Calu3 (cell line): ENCODE results near the gene AREL1. TPM values are rescaled to one million over a fixed set of nuclear protein-coding genes. Genes with fewer than 3 reads are reported as not detected.

Experiments
- BruUV-seq: library from RNA; stranded (reverse); fragments of 400-500 nt; replicated peaks from 2 replicates; lab custom pipeline; 2021; lab: Mats Ljungman, UMichigan
- CTCF ChIA-PET: fragments of 300-600 bp; sonication (Branson Sonifier 250); formaldehyde crosslinking; loops from one replicate; lab custom pipeline; 2022; ENCODE audit warnings: antibody characterized with exemption; lab: Charles Lee
- DNase-seq: peaks from one replicate; pipeline ENCODE4 v3.0.0; 2022
- H3K27ac Mint-ChIP-seq: one replicate; pipeline ENCODE4 v1.8.0; 2022; ENCODE audit warnings: mixed read lengths; ENCODE audit not compliant: unreplicated experiment
- H3K27me3 Mint-ChIP-seq: one replicate; pipeline ENCODE4 v1.8.0; 2022; ENCODE audit warnings: mixed read lengths; ENCODE audit not compliant: unreplicated experiment
- H3K36me3 Mint-ChIP-seq: one replicate; pipeline ENCODE4 v1.8.0; 2022; ENCODE audit warnings: mild to moderate bottlenecking, moderate library complexity, mixed read lengths; ENCODE audit not compliant: insufficient read depth, unreplicated experiment
- H3K4me1 Mint-ChIP-seq: one replicate; pipeline ENCODE4 v1.8.0; 2022; ENCODE audit warnings: mild to moderate bottlenecking, low read depth, mixed read lengths; ENCODE audit not compliant: unreplicated experiment
- H3K4me3 Mint-ChIP-seq: one replicate; pipeline ENCODE4 v1.8.0; 2022; ENCODE audit warnings: mild to moderate bottlenecking, low read depth, moderate library complexity, mixed read lengths; ENCODE audit not compliant: unreplicated experiment
- H3K9me3 Mint-ChIP-seq: one replicate; pipeline ENCODE4 v1.8.0; 2022; ENCODE audit warnings: low read depth, mixed read lengths; ENCODE audit not compliant: unreplicated experiment
- CTCF ChIP-seq: fragments of 200-600 bp; IDR thresholded peaks from one replicate; pipeline ENCODE4 v1.8.0; 2022; ENCODE audit warnings: antibody characterized with exemption; ENCODE audit not compliant: unreplicated experiment
- intact Hi-C: fragments of 100-400 bp; cut with micrococcal nuclease; formaldehyde crosslinking; loops from one replicate; pipeline ENCODE4 v1.10.0; 2022; ENCODE audit not compliant: unreplicated experiment
- total RNA-seq: library from RNA; stranded (reverse); gene quantifications from 2 replicates; pipeline ENCODE4 v1.2.3, GENCODE V29; 2022

The AREL1 gene
- total RNA-seq, 1 experiment from 2014 or later, result 31.9 TPM

- Mint-ChIP-seq H3K4me3 (no peak overlapping the region), H3K27me3 (no peaks in the 10 kb centered on the region), H3K27ac (no peak overlapping the region), H3K36me3 (no peaks in the 10 kb centered on the region), H3K4me1 (no peaks in the 10 kb centered on the region), H3K9me3 (no peaks in the 10 kb centered on the region)
- intact Hi-C loops, result no loop called here
- no TSS peak for BruUV-seq
- CTCF ChIA-PET, result no interaction called here
- DNase-seq, result no peak
- TF ChIP-seq CTCF, result no peak
These were observed 63.7 kb downstream of the AREL1 start for GRCh38 chr14:74649167-74649566.

- H3K27me3 Mint-ChIP-seq, result no peaks in the 10 kb centered on the region
- CTCF ChIA-PET, result no interaction called here
- no peak overlapping the region for H3K4me3 Mint-ChIP-seq
- no peaks in the 10 kb centered on the region for H3K4me1 Mint-ChIP-seq
- DNase-seq, result no peak
- H3K36me3 Mint-ChIP-seq, result no peaks in the 10 kb centered on the region
- no peaks in the 10 kb centered on the region for H3K9me3 Mint-ChIP-seq
- no peak for TF ChIP-seq CTCF
- intact Hi-C loops, result no loop called here
- BruUV-seq, result no TSS peak
- no peak overlapping the region for H3K27ac Mint-ChIP-seq
These were observed 64.3 kb downstream of the AREL1 start for GRCh38 chr14:74648601-74649000.

GRCh38 chr14:74647678-74648461 is 65.0 kb downstream of the AREL1 start:
- no peaks in the 10 kb centered on the region for H3K27me3 Mint-ChIP-seq
- no peak overlapping the region for H3K27ac Mint-ChIP-seq
- no peak for DNase-seq
- BruUV-seq, result no TSS peak
- no peaks in the 10 kb centered on the region for H3K4me1 Mint-ChIP-seq
- H3K4me3 Mint-ChIP-seq, result no peak overlapping the region
- CTCF ChIA-PET, result interaction anchor here (0.6 kb wide), 1 partner anchor 303 kb away, joined by 3 read pairs; no protein-coding TSS in a partner anchor
- intact Hi-C loops, result no loop called here
- no peaks in the 10 kb centered on the region for H3K36me3 Mint-ChIP-seq
- TF ChIP-seq CTCF, result no peak
- H3K9me3 Mint-ChIP-seq, result no peaks in the 10 kb centered on the region

- no peaks in the 10 kb centered on the region for H3K9me3 Mint-ChIP-seq
- no peak for TF ChIP-seq CTCF
- H3K4me3 Mint-ChIP-seq, result no peak overlapping the region
- no peaks in the 10 kb centered on the region for H3K27me3 Mint-ChIP-seq
- H3K36me3 Mint-ChIP-seq, result no peaks in the 10 kb centered on the region
- intact Hi-C loops, result no loop called here
- no peak for DNase-seq
- H3K27ac Mint-ChIP-seq, result no peak overlapping the region
- no TSS peak for BruUV-seq
- CTCF ChIA-PET, result interaction anchor here (0.6 kb wide), 1 partner anchor 303 kb away, joined by 3 read pairs; no protein-coding TSS in a partner anchor
- no peaks in the 10 kb centered on the region for H3K4me1 Mint-ChIP-seq
These were observed 65.7 kb downstream of the AREL1 start for GRCh38 chr14:74647061-74647677.
